Measurements from ENCODE around the gene DNM3.
"Not testable (repeated sequence)": the region's sequence is repeated elsewhere in the genome, so short reads cannot be mapped to it uniquely, and the experiment has no call there.

The DNM3 gene

GRCh38 chr1:172406968-172407367 lies 565.7 kb downstream of the DNM3 start:
- DNase-seq = no peak

GRCh38 chr1:172408958-172409357 lies 567.7 kb downstream of the DNM3 start:
- no peak for DNase-seq

DNA sequence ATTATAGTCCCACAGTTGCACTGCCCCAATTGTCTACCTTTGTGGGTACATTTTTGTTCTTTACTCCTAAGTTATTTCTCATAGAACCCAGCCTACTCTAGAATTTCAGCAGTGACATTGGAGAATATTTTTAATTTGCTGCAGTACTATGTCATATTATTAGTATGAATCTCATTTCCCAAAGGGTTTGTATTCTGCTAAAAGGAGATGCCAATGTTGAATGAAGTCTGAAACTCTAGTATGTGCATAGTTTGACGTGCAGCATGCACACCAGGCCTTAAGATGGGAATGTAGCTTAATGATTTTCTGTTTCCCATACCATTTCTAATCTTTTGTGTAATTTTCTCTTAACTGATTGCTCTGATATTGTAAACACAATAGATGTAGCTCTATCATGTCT lies 568.7 kb downstream of the DNM3 start:
- no peak for DNase-seq

DNA sequence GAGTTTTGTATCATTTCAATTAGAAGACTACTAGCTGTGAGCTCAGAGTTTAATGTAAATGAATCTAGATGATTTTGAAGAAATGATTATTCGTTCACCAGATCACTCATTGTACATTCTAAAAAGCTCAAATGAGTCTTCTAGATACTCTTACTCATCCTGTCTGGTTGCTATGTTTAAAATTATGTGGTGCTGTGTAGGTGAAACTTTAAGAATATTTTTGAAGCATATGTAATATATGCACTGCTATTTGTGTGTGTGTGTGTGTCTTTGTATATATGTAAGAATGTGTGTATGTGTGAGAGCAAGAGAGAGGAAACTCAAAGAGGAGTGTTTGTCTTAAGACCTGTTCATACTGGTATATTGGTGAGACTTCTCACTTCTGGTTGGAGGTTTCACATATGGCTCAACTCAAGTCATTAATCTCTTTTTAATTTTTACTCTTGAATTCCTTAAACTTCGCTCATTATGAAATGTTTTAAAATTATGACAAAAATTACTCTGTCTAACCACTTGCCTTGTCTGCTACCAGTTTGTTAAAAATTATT lies 570.6 kb downstream of the DNM3 start:
- no peak for DNase-seq

DNA sequence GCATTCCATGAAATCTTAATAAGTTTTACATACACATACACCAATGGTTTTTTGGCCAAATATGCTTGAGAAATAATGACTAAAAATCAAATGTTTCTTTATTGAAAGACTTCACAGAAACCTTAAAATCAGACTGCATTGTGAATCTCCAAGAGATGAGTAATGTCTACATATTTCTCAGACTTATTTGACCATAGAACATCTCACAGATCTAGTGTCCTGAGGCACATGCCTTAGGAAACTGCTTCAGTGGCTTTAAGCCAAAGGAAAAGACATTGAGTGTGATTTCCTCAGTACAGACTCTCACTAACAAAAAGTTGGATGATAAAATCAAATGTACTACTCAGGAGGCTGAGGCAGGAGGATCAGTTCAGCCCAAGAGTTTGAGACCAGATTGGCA lies 573.0 kb downstream of the DNM3 start:
- no peak for DNase-seq

- no peak for DNase-seq
Observed at GRCh38 chr1:172416496-172417035, 575.3 kb downstream of the DNM3 start.

DNA sequence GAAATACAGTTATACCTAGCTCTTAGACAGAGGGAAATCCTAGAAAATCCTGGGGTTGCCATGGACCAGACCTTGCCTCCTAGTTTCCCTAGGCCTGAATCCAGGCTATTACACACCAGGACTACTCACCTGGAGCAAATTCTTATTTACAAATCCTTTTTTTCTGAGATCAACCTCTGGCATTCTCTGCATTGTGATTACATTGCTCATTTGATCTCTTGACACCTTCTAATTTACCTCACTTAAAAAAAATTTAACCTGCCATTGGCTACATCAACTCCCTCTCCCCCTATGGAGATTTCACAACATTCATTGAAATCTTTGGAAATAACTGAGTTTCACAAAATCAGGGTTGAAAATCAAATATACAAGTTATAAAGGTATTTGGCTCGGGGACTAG lies 576.3 kb downstream of the DNM3 start:
- DNase-seq = no peak

DNA sequence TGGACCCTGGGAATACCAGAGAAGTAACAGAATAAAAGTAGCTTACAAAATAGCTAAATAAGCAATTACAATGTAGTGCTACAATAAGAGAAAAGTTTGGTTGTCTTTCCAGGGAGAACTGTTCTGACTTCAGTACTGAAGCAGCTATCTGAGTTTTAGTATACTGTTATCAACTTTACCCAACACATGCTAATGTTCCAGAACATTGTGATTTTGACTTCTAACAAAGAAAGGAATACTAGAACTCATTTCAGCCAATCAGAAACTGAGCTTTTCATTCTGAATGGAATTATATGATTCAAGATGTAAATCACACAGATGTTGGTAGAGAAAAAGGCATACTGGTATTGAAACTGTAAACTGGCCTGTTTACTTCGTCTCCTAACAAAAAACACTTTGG lies 579.1 kb downstream of the DNM3 start, which contains the start of gene C1orf105:
C1orf105 (plus strand) TSS at position 301 of the 400 bp plus-strand sequence. CDS start 201 bp downstream, outside the sequence.
- no peak for DNase-seq

DNA sequence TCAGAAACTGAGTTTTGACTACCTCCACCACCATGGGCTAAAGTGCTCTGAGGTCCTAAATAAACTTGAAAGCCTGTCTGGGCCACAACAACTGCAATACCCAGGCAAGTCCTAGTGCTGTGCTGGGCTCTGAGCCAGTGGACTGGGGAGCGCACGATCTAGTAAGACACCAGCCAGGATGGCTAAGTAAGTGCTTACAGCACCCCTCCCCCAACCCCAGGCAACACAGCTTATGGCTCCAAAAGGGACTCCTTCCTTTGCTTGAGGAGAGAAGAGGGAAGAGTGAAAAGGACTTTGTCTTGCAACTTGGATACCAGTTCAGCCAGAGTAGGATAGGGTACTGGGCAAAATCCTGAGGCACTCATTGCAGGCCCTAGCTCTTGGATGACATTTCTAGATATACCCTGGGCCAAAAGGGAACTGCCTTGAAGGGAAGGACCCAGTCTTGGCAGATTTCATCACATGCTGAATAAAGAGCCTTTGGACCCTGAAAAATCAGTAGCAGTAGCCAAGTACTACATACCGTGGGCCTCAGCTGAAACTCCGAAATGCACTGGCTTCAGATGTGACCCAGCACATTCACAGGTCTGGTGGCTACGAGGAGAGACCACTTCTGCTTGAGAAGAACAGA lies 580.8 kb downstream of the DNM3 start:
- no peak for DNase-seq

DNA sequence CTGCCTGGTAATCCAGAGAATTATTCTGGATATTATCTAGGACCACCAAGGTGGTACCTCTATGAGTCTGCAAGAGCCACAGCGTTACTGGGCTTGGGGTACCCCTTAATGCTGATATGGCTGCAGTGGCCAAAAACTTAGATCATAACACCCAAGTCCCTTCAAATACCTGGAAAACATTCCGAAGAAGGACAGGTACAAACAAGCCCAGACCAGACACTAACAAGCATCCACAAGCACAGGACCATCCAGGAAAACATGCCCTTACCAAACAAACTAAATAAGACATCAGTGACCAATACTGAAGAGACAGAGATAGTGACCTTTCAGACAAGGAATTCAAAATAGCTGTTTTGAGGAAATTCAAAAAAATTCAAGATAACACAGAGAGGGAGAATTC lies 582.0 kb downstream of the DNM3 start:
- DNase-seq = no peak

DNA sequence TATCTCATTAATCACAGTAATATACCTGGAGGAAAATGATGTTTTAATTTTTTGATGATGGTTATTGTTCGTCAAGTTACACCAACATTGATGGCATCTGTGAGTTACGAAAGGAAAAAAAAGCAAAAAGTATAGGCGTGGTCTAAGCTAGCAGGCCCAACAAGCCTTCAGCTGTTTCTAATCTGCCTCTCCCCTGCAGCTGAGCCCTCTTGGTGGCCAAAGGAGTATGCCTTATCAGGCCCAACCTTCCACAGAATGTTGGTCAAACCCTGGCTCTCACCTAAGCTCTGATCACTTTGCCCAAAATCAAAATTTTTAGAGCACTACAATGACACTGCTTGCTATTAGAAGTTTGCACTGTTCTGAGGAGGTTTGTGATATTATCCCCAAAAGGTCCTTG lies 584.0 kb downstream of the DNM3 start:
- no peak for DNase-seq

DNA sequence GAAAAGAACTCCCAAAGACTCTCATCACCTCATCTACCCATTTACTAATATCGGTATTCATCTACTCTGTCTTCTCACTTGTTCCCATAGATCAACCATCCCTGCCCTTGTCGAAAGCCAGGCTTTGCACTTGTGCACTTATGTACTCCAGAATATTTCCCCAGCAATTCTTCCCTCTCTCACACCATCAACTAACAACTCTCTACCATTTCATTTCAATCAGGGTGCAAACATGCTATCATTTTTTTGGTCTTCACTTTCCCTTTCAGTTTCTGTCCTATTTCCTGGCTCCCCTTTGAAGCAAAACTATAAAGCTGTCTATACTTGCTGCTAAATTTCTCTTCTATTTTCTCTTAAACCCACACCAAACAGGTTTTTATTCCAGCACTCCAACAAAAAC lies 585.9 kb downstream of the DNM3 start:
- DNase-seq = no peak

GRCh38 chr1:172429331-172430127 lies 588.2 kb downstream of the DNM3 start:
- peak; percentile 36 to 47 for DNase-seq

GRCh38 chr1:172430128-172430454 lies 588.8 kb downstream of the DNM3 start:
- DNase-seq = no peak

- DNase-seq = no peak
Observed at GRCh38 chr1:172431204-172431603, 589.9 kb downstream of the DNM3 start.

DNA sequence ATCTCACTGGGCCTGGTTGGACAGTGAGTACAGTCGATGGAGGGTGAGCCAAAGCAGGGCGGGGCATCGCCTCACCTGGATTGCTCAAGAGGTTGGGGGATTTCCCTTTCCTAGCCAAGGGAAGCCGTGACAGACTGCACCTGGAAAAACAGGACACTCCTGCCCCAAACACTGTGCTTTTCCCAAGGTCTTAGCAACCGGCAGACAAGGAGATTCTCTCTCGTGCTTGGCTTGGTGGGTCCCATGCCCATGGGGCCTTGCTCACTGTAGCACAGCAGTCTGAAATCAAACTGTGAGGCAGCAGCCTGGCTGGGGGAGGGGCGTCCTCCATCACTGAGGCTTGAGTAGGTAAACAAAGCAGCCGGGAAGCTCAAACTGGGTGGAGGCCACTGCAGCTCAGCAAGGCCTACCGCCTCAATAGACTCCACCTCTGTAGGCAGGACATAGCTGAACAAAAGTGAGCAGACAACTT lies 590.5 kb downstream of the DNM3 start:
- DNase-seq = no peak

DNA sequence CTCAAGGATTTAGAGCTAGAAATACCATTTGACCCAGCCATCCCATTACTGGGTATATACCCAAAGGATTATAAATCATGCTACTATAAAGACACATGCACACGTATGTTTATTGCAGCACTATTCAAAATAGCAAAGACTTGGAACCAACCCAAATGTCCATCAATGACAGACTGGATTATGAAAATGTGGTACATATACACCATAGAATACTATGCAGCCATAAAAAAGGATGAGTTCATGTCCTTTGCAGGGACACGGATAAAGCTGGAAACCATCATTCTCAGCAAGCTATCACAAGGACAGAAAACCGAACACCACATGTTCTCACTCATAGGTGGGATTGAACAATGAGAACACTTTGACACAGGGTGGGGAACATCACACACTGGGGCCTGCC lies 595.9 kb downstream of the DNM3 start:
- not testable (repeated sequence) for DNase-seq

DNA sequence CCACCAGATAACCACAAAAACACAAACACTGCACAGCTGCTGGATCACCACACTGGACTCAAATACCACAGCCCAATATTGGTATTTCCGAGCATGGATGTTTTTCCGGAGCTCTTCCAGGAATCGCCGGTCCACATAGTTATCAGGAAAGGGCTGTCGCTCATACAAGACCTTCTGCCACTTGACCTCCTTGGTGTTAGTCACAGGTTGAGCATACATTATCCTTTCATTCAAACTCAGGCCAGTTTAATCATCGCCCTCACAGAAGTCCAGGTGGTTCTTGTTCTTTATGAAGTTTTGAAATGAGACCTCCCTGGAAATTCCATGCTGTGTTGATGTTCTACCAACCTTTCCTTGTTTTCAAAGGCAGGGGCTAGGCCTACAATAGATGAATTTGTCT lies 601.1 kb downstream of the DNM3 start:
- DNase-seq = no peak

DNA sequence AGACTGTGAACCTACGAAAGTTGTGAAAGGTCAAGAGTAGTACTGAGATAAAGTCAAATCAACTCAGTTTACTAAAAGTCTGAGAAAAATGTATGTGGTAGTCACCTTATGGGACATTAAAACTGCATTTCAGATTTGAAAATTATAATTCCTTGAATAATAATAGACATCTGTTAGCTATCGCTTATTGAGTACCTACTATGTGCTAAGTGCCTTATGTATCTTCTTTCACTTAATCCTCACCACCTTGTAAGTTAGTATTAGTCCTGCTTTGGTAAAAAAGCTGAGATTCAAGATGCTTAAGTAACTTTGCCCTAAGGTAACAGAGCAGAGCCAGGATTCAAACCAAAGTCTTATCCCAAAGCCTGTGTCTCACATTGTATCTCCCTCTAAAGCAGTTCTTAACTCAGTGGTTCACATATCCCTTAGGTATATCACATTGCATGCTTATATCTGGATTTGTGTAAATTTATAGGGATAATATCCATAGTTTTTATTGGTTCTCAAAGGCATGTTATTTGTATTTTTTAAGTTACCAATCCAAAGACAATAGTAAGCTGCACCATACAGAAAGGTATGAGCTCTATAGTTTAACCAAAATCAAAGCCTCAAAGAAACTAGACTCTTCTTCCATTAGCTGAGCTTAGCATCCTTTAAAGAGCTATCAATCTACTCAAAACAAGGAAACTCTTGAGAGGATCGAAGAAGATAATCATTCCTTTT lies 601.7 kb downstream of the DNM3 start:
- DNase-seq = no peak

GRCh38 chr1:172443666-172444453 lies 602.6 kb downstream of the DNM3 start, which contains the start of gene PIGC:
PIGC (minus strand) TSS chr1:172444069; CDS start chr1:172442622, 1,447 bp downstream.
- DNase-seq = peak; percentile 91 to 92

DNA sequence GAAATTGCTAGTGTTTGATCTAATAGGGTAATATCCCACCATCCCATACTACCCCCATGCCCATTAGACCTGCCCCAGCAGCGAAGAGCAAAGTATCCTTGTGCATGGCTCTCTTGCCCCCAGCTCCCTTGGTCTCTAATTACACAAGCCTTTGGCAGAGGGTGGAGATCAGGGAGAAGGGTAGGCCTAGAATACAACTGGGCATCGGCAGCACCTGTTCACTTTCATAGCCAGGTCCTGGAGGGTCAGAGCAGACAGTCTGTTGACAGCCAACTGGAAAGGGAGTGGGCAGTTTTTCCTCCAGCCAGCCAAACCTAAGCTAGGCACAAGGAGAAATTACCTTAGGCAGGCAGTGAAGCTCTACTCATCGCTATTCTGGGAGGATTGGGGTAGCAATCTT lies 605.2 kb downstream of the DNM3 start:
- no peak for DNase-seq

GRCh38 chr1:172447641-172448040 lies 606.3 kb downstream of the DNM3 start:
- no peak for DNase-seq
